GM12874 (cell line): Measurements from ENCODE around the gene CD200.

Experiments
- CTCF ChIP-seq: IDR thresholded peaks from 2 replicates; pipeline ENCODE4 v1.5.1; 2011; ENCODE audit warnings: low read depth, mild to moderate bottlenecking, control low read depth, low read length, moderate library complexity; ENCODE audit not compliant: insufficient read depth

The CD200 gene

DNA sequence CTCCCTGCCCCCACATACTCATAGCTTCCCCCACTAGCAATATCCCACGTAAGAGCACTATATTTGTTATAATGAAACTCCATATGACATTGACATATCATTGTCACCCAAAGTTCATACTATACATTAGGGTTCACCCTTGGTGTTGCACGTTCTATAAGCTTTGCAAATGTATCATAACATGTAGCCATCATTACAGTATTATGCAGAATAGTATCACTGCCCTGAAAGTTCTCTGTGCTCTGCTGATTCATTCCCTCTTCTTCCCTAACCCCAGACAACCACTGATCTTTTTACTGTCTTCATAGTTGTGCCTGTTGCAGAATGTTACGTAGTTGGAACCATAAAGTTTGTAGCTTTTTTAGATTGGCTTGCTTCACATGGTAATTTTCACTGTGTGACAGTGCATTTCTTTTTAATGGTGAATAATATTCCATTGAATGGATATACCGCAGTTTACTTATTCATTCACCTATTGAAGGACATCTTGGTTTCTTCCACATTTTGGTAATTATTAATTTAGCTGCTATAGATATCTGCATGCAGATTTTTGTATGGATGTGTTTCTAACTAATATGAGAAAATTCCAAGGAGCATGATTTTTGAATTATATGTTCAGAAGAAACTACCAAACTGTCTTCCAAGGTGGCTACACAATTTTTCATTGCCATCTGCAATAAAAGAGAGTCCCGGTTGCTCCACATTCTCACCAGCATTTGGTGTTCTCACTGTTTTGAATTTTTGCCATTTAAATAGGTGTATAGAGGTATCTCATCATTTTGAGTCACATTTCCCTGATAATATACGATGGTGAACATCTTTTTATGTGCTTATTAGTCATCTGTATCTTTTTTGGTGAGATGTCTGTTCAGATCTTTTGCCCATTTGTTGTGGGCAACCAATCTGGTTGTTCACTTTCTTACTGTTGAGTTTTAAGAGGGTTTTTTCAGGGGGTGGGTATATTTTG, 59.7 kb downstream of the CD200 start:
- no peak for TF ChIP-seq CTCF

GRCh38 chr3:112393360-112393728, 60.4 kb downstream of the CD200 start:
- no peak for TF ChIP-seq CTCF

GRCh38 chr3:112394003-112394640, 61.2 kb downstream of the CD200 start:
- no peak for TF ChIP-seq CTCF

GRCh38 chr3:112395181-112395895, 62.4 kb downstream of the CD200 start:
- TF ChIP-seq CTCF: no peak

GRCh38 chr3:112395896-112396290, 62.9 kb downstream of the CD200 start:
- TF ChIP-seq CTCF: no peak

DNA sequence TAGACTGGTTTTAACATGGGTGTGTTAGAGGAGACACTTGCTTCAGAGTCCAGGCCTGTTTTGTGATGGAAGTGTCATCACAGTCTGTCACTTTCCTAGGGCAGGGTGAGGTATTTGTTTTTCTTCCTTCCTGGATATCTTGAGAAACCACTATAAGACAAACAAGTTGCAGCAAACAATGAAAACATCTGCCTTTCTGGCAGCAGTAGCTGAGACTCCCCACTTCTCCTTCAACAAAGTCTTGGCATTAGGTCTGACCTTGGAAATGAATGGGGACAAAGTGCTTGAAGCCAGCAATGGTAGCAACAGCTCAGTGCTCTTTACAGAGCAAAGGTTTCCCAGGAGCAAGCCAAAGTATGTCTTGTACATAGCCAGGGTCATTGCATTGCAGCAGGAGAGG, 64.6 kb downstream of the CD200 start:
- TF ChIP-seq CTCF: no peak

DNA sequence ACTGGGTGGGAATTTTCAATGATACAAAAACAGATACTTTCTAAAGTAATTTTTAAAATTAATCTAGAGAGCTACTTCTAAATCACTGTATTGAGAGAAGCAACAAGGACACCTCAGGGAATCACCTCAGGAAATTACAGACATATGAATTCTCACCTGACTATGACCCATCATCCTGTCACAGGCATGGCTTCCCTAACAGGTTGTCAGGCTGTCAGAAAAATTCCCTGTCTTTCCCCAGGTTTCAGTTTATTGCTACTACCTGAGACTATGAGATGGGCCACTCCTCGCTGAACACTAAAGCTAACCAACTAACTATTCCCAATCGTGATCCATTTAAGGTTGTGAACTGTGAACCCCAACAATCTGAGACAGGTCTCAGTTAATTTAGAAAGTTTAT, 66.1 kb downstream of the CD200 start:
- no peak for TF ChIP-seq CTCF
